HuH-7 (cell line): ENCODE measurements around the gene CFLAR.
"Not testable (repeated sequence)": the region's sequence is repeated elsewhere in the genome, so short reads cannot be mapped to it uniquely, and the experiment has no call there.

Source experiments
- DNase-seq: peaks from one replicate; pipeline ENCODE4 v3.0.0; 2011; ENCODE audit warnings: low spot score

Gene CFLAR

DNA sequence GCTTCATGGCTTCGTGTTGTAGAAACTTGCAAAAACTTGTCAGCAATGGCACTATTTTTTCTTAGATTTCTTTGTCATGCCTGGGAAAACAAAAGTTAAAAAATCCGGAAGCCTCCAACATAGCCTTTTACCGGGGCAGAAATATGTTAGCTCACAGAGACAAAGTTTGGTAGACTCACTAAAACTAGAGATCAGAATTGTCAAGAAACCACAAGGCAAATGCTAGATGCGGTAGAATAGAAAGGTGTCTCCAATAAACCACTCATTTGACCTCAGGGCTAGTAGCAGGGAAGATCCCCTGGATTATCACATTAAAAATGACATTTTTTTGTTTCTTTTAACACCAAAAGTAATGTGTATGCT lies 67.4 kb downstream of the CFLAR start:
- DNase-seq = no peak

DNA sequence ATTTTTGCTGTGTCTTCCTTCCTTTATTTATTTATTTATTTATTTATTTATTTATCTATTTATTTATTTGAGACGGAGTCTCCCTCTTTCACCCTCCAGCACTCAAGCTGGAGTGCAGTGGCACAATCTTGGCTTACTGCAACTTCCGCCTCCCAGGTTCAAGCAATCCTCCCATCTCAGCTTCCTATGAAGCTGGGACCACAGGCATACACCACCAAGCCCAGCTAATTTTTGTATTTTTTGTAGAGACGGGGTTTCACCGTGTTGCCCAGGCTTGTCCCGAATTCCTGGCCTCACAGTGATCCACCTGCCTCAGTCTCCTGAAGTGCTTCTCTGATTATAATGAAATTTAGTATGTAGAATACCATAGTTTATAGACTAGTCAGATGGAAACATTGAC lies 67.9 kb downstream of the CFLAR start:
- DNase-seq = not testable (repeated sequence)

GRCh38 chr2:201184248-201184647 lies 68.3 kb downstream of the CFLAR start:
- DNase-seq = not testable (repeated sequence)

- DNase-seq = no peak
Measured at GRCh38 chr2:201185863-201186262, 69.9 kb downstream of the CFLAR start.

DNA sequence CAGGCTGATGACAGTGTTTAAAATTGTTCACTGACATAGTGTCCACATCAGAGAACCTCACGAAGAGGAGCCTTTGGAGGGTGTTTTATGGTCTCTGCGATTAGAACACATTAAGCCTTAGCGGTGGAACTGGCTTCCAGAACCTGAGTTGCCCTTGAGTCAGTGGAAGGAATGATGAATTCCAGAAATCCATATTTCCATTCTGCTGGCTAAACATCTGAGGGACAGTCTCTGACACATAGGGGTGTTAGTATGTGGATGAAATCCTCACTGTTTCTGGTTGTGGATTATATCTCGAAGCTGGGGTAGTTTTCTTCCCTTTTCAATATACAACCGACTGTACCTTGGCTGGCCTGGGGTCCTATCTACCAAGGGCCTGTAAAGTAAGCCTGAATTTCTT lies 71.0 kb downstream of the CFLAR start:
- no peak for DNase-seq

- DNase-seq = no peak
Measured at GRCh38 chr2:201188449-201188848, 72.5 kb downstream of the CFLAR start.

DNA sequence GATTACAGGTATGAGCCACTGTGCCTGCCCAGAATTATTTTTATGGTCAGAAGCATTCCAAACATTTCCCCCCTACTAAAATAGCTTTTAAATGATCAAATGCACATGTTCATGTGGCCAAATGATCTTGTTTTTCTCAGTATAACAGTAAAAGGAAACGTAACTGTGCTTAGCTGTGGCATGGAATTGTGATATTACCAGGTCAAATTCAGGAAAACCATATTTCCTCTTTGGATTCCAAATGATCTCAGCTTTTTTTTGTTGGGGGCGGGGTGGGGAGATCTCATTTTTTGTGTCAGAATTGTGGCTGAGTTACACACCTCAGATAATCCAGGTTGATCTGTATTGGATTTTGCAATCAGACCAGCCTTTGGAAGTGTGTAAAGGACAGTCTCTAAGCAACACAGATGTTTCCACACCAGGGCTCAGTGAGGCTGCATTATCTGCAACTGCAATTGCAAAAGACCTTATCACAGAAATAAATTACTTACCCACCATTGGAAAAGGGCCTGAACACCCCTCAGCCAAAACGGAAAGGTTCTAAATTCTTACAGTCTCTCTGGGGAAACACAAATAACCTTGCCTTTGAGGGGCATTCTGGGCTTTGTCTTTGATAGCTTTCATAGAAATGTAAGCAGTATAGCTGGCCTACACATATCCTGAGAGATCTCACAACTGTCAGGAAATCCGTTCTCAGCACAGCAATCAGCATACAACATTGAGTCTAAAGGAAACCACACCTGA lies 75.3 kb downstream of the CFLAR start:
- DNase-seq = peak; percentile 36

DNA sequence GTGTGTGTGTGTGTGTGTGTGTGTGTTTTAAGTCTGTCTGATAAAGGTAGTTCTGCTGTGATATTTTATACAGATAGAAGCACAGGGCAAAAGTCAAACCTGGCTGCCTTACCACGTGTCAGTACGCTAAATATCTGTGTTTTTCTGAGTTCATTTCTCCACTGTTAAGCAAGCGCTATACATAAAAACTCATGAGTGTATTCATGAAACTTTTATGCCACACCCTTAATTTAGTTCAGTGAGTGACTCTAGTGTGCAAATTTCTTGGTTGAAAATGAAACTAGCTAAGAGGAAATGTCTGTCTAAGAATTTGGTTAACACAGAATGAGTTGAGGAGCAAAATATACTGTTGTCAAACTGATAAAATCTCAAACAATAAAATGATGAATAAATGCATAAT lies 78.1 kb downstream of the CFLAR start:
- DNase-seq = no peak

DNA sequence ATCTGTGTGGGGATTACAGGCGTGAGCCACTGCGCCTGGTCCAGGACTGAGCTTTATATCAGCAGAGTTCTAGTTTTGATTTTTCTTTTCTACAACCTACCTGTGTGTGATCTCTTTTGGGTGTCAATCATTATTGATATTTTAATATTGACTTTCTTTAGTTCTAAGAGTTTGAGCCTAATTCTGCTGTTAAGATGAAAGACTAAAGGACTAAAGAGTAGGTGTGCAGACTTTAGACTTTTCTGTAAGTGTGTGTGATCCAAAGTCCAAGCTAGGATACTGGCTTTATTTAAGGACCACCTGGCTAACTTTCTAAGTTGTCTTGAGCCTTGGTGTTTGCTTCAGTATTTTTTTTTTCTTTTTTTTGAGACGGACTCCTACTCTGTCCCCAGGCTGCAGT lies 79.4 kb downstream of the CFLAR start:
- DNase-seq = no peak

DNA sequence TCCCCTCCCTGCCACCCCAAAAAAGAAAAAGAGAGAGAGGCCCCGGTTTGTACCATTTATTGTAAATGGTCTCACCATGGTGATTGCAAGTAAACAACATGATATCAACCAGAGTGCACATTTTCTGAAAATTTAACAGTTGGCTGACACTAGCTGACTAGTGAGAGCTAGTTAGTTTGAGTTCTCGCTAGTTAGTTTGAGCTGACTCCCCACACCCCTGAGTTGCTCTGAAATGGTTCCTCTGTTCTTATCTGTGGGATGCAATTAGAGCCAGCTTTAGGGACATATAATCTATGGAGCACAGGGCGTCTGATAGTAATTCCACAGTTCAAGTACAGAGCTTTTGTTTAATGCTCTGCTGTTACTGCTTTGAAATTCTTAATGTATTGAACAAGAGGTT lies 80.0 kb downstream of the CFLAR start:
- no peak for DNase-seq

- DNase-seq = no peak
Measured at GRCh38 chr2:201196803-201197202, 80.8 kb downstream of the CFLAR start.

DNA sequence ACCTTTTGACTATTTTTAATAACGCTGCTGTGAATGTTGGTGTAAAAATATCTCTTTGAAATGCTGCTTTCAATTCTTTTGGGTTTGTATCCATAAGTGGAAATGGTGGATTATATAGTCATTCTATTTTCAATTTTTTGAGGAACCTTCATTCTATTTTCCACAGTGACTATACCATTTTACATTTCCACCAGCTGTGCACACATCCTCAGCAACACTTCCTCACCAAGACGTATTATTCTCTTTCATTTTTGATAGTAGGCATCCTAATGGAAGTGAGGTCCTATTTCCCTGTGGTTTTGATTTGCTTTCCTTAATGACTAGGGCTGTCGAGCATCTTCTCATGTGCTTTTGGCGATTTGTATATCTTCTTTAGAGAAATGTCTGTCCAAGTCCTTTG lies 81.8 kb downstream of the CFLAR start:
- DNase-seq = no peak

GRCh38 chr2:201199847-201200246 lies 83.9 kb downstream of the CFLAR start:
- DNase-seq = no peak

- DNase-seq = no peak
Measured at GRCh38 chr2:201200345-201200744, 84.4 kb downstream of the CFLAR start.

GRCh38 chr2:201201371-201201770 lies 85.4 kb downstream of the CFLAR start:
- no peak for DNase-seq

GRCh38 chr2:201203916-201204654 lies 88.1 kb downstream of the CFLAR start:
- no peak for DNase-seq

GRCh38 chr2:201204655-201205514 lies 88.9 kb downstream of the CFLAR start:
- DNase-seq = peak; percentile 49

DNA sequence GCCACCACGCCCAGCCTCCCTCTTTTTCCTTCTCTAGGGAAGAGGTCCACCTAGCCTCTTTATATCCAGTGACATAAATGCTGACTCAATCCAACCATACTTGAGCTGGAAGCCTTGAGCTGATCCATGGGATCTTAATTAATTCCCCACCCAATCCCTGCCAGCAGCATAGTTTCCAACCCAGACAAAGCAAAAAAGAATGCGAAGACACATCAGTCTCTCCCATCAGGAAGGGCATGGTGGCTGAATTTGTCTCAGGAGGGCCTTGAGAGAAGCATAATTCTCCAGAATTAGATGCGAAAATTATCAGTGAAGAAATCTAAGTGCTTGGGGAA lies 89.5 kb downstream of the CFLAR start:
- DNase-seq = no peak

DNA sequence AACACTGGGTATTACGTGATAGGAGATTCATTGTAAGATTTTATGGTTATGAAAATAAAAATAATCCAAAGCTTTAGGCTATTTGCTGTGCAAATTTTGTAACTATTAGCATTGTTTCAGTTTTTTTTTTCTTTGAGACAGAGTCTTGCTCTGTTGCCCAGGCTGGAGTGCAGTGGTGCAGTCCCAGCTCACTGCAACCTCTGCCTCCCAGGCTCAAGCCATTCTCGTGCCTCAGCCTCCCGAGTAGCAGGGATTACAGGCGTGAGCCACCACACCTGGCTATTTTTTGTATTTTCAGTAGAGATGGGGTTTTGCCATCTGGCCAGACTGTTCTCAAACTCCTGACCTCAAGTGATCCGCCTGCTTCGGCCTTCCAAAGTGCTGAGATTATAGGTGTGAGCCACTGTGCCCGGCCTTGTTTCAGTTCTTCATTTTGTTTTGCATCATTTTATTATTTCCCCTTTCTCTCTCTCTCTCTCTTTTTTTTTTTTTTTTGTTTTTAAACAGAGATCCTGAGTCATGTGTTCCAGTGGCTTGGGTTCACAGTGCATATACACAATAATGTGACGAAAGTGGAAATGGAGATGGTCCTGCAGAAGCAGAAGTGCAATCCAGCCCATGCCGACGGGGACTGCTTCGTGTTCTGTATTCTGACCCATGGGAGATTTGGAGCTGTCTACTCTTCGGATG lies 92.7 kb downstream of the CFLAR start:
- no peak for DNase-seq

DNA sequence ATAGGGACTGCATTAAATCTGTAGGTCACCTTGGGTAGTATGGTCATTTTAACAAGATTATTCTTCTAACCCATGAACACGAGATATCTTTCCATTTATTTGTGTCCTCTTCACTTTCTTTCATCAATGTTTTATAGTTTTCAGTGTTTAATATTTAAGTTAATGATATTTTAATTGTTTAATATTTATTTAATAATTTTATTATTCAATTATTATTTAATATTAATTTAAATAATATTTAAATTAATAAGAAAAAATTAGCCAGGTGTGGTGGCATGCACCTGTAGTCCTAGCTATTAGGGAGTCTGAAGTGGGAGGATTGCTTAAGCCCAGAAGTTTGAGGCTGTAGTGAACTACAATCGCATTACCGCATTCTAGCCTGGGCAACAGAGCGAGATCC lies 100.0 kb downstream of the CFLAR start:
- no peak for DNase-seq

GRCh38 chr2:201216918-201217317 lies 101.0 kb downstream of the CFLAR start:
- no peak for DNase-seq

DNA sequence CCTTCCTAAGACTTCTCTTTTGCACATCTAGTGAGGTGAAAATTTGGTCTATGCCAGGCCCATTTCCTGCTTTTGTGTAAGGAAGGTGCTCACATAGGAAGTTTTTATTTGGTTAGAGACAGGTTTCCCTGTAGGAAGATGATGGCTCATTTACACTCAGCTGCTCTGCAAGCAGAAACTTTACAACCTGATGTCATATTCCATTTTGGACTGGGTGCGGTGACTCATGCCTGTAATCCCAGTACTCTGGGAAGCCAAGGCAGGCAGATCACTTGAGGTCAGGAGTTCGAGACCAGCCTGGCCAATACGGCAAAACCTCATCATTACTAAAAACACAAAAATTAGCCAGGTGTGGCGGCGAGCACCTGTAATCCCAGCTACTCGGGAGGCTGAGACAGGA lies 102.8 kb downstream of the CFLAR start:
- DNase-seq = no peak
